ENCODE results near the gene ADGRG6. TPM values are rescaled to one million over a fixed set of nuclear protein-coding genes. Genes with fewer than 3 reads are reported as not detected.

ADGRG6 gene
- total RNA-seq, 1 experiment from 2014 or later, result 0.49 TPM

GRCh38 chr6:142300302-142300701 is 1.5 kb upstream of the ADGRG6 start:
- intact Hi-C loops (cut with micrococcal nuclease; ENCODE audit: unreplicated experiment), result loop anchor here (5.0 kb wide), 1 partner anchor 87 kb away; no protein-coding TSS in a partner anchor

GRCh38 chr6:142300758-142301650 is 803 bp upstream of the ADGRG6 start:
- BruUV-seq (replicated peaks), result no TSS peak
- Histone ChIP-seq H3K4me3 (ENCODE audit: low read depth, low read length, poor library complexity, severe bottlenecking) (peak overlapping the region; percentile 68), H3K27ac (ENCODE audit: low read depth, low read length, poor library complexity, severe bottlenecking) (no peak overlapping the region), H3K4me1 (ENCODE audit: insufficient read depth, low read length, poor library complexity, severe bottlenecking) (no peaks in the 10 kb centered on the region), H3K36me3 (ENCODE audit: insufficient read depth, low read length, poor library complexity, severe bottlenecking) (no peaks in the 10 kb centered on the region), H3K9me3 (ENCODE audit: low read depth, low read length, poor library complexity, severe bottlenecking) (no peaks in the 10 kb centered on the region), H3K27me3 (replicated peaks; ENCODE audit: insufficient read depth, low read depth, low read length, poor library complexity) (no peaks in the 10 kb centered on the region)
- intact Hi-C loops (cut with micrococcal nuclease; ENCODE audit: unreplicated experiment), result loop anchor here (5.0 kb wide), 1 partner anchor 86 kb away; no protein-coding TSS in a partner anchor
- ChIA-PET POLR2A (ENCODE audit: low non-redundant PET) (no interaction called here), CTCF (interaction anchor here (1.2 kb wide), 1 partner anchor 174 kb away, joined by 4 read pairs; no protein-coding TSS in a partner anchor)
- DNase-seq (ENCODE audit: low spot score), result peak; percentile 7
- TF ChIP-seq CTCF (conservative IDR thresholded peaks at IDR 0.05; ENCODE audit: low read depth, low read length) (no peak), EZH2 (IDR thresholded peaks at IDR 0.05; ENCODE audit: borderline replicate concordance, low read depth, low read length, poor library complexity, severe bottlenecking) (no peak)

More at GRCh38 chr6:142300302-142300701, 1.5 kb upstream of the ADGRG6 start:
- H3K36me3 ChIP-seq (ENCODE audit: insufficient read depth, low read length, poor library complexity, severe bottlenecking), result no peaks in the 10 kb centered on the region
- H3K4me3 ChIP-seq (ENCODE audit: low read depth, low read length, poor library complexity, severe bottlenecking), result no peak overlapping the region
- no peaks in the 10 kb centered on the region for H3K27me3 ChIP-seq (replicated peaks; ENCODE audit: insufficient read depth, low read depth, low read length, poor library complexity)
- TF ChIP-seq CTCF (conservative IDR thresholded peaks at IDR 0.05; ENCODE audit: low read depth, low read length), result no peak
- no peak for TF ChIP-seq EZH2 (IDR thresholded peaks at IDR 0.05; ENCODE audit: borderline replicate concordance, low read depth, low read length, poor library complexity, severe bottlenecking)
- no peaks in the 10 kb centered on the region for H3K9me3 ChIP-seq (ENCODE audit: low read depth, low read length, poor library complexity, severe bottlenecking)
- H3K27ac ChIP-seq (ENCODE audit: low read depth, low read length, poor library complexity, severe bottlenecking), result no peak overlapping the region
- no TSS peak for BruUV-seq (replicated peaks)
- H3K4me1 ChIP-seq (ENCODE audit: insufficient read depth, low read length, poor library complexity, severe bottlenecking), result no peaks in the 10 kb centered on the region
- POLR2A ChIA-PET (ENCODE audit: low non-redundant PET), result no interaction called here
- no peak for DNase-seq (ENCODE audit: low spot score)
- CTCF ChIA-PET, result no interaction called here

DNA sequence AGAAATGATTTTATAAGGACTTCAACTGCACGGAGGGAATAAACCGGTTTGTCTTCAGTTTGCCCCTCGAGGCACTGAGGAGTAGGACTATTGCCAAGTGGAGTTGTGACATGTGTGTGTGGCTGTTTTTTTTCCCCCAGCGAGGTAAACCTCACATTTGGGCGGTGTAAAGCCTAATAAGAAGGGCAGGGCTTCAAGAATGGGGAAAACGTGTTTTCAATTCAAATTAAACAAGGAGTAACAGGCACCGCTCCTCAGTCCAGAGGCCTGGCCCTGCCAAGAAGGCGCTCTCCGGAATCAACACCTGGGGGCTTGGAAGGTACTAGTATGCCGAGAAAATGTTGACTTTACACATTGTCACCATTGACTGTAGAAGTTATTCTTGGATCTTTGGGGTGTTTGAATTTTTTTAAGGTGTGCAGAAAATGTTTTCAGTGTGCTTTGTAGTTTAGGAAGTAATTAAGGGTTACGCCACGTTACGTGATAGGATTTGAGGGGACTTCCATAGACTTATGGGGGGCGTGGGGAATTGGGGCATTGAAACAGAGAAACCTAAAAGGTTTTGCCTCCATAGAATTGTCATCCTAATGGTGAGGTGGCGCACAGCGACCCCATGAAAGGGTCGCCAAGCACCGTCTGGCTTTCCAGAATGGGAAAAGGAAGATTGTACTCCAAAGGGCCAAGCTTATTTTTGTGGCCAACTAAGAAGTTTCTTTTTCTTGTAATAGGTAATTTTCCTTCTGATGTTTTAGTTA is 791 bp downstream of the ADGRG6 start:
- no peak overlapping the region for H3K27ac ChIP-seq (ENCODE audit: low read depth, low read length, poor library complexity, severe bottlenecking)
- no peaks in the 10 kb centered on the region for H3K36me3 ChIP-seq (ENCODE audit: insufficient read depth, low read length, poor library complexity, severe bottlenecking)
- no peaks in the 10 kb centered on the region for H3K9me3 ChIP-seq (ENCODE audit: low read depth, low read length, poor library complexity, severe bottlenecking)
- no peaks in the 10 kb centered on the region for H3K27me3 ChIP-seq (replicated peaks; ENCODE audit: insufficient read depth, low read depth, low read length, poor library complexity)
- TF ChIP-seq EZH2 (IDR thresholded peaks at IDR 0.05; ENCODE audit: borderline replicate concordance, low read depth, low read length, poor library complexity, severe bottlenecking), result no peak
- TF ChIP-seq CTCF (conservative IDR thresholded peaks at IDR 0.05; ENCODE audit: low read depth, low read length), result no peak
- no TSS peak for BruUV-seq (replicated peaks)
- intact Hi-C loops (cut with micrococcal nuclease; ENCODE audit: unreplicated experiment), result loop anchor here (5.0 kb wide), 1 partner anchor 85 kb away; no protein-coding TSS in a partner anchor
- DNase-seq (ENCODE audit: low spot score), result no peak
- CTCF ChIA-PET, result no interaction called here
- POLR2A ChIA-PET (ENCODE audit: low non-redundant PET), result no interaction called here
- no peaks in the 10 kb centered on the region for H3K4me1 ChIP-seq (ENCODE audit: insufficient read depth, low read length, poor library complexity, severe bottlenecking)
- peak overlapping the region; percentile 68 for H3K4me3 ChIP-seq (ENCODE audit: low read depth, low read length, poor library complexity, severe bottlenecking)

Data from A673 (cell line).